Measurements from ENCODE around the gene SELL. TPM values are rescaled to one million over a fixed set of nuclear protein-coding genes. Genes with fewer than 3 reads are reported as not detected.

Gene SELL
- total RNA-seq, 2 experiments from 2014 or later = 0.16 to 2.2 TPM

- no peaks in the 10 kb centered on the region for H3K79me2 ChIP-seq (ENCODE audit: insufficient read depth, low read depth, low read length)
- CTCF ChIA-PET (ENCODE audit: unreplicated experiment) = no interaction called here
- H3K4me2 ChIP-seq (ENCODE audit: low read length) = no peak overlapping the region
- TF ChIP-seq, protein P1, sequence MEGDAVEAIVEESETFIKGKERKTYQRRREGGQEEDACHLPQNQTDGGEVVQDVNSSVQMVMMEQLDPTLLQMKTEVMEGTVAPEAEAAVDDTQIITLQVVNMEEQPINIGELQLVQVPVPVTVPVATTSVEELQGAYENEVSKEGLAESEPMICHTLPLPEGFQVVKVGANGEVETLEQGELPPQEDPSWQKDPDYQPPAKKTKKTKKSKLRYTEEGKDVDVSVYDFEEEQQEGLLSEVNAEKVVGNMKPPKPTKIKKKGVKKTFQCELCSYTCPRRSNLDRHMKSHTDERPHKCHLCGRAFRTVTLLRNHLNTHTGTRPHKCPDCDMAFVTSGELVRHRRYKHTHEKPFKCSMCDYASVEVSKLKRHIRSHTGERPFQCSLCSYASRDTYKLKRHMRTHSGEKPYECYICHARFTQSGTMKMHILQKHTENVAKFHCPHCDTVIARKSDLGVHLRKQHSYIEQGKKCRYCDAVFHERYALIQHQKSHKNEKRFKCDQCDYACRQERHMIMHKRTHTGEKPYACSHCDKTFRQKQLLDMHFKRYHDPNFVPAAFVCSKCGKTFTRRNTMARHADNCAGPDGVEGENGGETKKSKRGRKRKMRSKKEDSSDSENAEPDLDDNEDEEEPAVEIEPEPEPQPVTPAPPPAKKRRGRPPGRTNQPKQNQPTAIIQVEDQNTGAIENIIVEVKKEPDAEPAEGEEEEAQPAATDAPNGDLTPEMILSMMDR (conservative IDR thresholded peaks at IDR 0.05; ENCODE audit: low read length) = no peak
- no peak for TF ChIP-seq EZH2phosphoT487 (IDR thresholded peaks at IDR 0.05; ENCODE audit: borderline replicate concordance, low read depth, low read length)
- no peaks in the 10 kb centered on the region for H3K9me2 ChIP-seq (ENCODE audit: insufficient read depth, low read length)
- no peak for DNase-seq (ENCODE audit: low spot score)
- H4K20me1 ChIP-seq (ENCODE audit: insufficient read depth, low read length) = no peaks in the 10 kb centered on the region
- no peaks in the 10 kb centered on the region for H3K36me3 ChIP-seq (ENCODE audit: insufficient read depth, low read length)
- BruUV-seq (replicated peaks) = no TSS peak
- no peak overlapping the region for H3K4me3 ChIP-seq (ENCODE audit: low read depth, low read length, poor library complexity, severe bottlenecking)
- no peaks in the 10 kb centered on the region for H3K9me3 ChIP-seq (ENCODE audit: low read length)
- H3K4me1 ChIP-seq (ENCODE audit: insufficient read depth, low read length, poor library complexity, severe bottlenecking) = no peaks in the 10 kb centered on the region
- H2AFZ ChIP-seq (ENCODE audit: low read length) = no peak overlapping the region
- intact Hi-C loops (cut with micrococcal nuclease; ENCODE audit: unreplicated experiment) = no loop called here
- H3K27ac ChIP-seq (ENCODE audit: low read depth, low read length, poor library complexity, severe bottlenecking) = no peak overlapping the region
- POLR2A ChIA-PET = no interaction called here
Measured at GRCh38 chr1:169651035-169651434, 60.4 kb downstream of the SELL start.

DNA sequence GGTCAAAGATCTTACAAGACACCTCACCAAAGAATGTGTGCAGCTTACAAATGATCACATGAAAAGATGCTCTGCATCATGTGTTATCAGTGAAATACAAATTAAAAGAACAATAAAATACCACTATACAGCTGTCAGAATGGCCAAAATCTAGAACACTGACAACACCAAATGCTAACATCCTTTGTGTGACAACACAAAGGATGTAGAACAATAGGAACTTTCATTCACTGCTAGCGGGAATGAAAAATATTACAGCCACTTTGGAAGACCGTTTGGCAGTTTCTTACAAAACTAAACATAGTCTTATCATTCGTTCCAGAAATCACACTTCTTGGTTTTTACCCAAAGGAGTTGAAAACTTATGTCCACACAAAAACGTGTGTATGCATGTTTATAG lies 60.9 kb downstream of the SELL start:
- Histone ChIP-seq H3K4me1 (ENCODE audit: insufficient read depth, low read length, poor library complexity, severe bottlenecking) (no peaks in the 10 kb centered on the region), H3K36me3 (ENCODE audit: insufficient read depth, low read length) (no peaks in the 10 kb centered on the region), H3K27ac (ENCODE audit: low read depth, low read length, poor library complexity, severe bottlenecking) (no peak overlapping the region), H3K4me3 (ENCODE audit: low read depth, low read length, poor library complexity, severe bottlenecking) (no peak overlapping the region), H3K79me2 (ENCODE audit: insufficient read depth, low read depth, low read length) (no peaks in the 10 kb centered on the region), H3K9me3 (ENCODE audit: low read length) (no peaks in the 10 kb centered on the region), H3K4me2 (ENCODE audit: low read length) (no peak overlapping the region), H2AFZ (ENCODE audit: low read length) (no peak overlapping the region), H3K9me2 (ENCODE audit: insufficient read depth, low read length) (no peaks in the 10 kb centered on the region), H4K20me1 (ENCODE audit: insufficient read depth, low read length) (no peaks in the 10 kb centered on the region)
- DNase-seq (ENCODE audit: low spot score) = no peak
- ChIA-PET CTCF (ENCODE audit: unreplicated experiment) (no interaction called here), POLR2A (no interaction called here)
- intact Hi-C loops (cut with micrococcal nuclease; ENCODE audit: unreplicated experiment) = no loop called here
- BruUV-seq (replicated peaks) = no TSS peak
- no peak for TF ChIP-seq EZH2phosphoT487 (IDR thresholded peaks at IDR 0.05; ENCODE audit: borderline replicate concordance, low read depth, low read length)
- TF ChIP-seq, protein P1 (conservative IDR thresholded peaks at IDR 0.05; ENCODE audit: low read length) = no peak

GRCh38 chr1:169648709-169649108 lies 62.7 kb downstream of the SELL start:
- H3K4me1 ChIP-seq (ENCODE audit: insufficient read depth, low read length, poor library complexity, severe bottlenecking) = no peaks in the 10 kb centered on the region
- H4K20me1 ChIP-seq (ENCODE audit: insufficient read depth, low read length) = no peaks in the 10 kb centered on the region
- no peaks in the 10 kb centered on the region for H3K79me2 ChIP-seq (ENCODE audit: insufficient read depth, low read depth, low read length)
- CTCF ChIA-PET (ENCODE audit: unreplicated experiment) = no interaction called here
- DNase-seq (ENCODE audit: low spot score) = no peak
- H2AFZ ChIP-seq (ENCODE audit: low read length) = no peak overlapping the region
- H3K36me3 ChIP-seq (ENCODE audit: insufficient read depth, low read length) = no peaks in the 10 kb centered on the region
- H3K4me3 ChIP-seq (ENCODE audit: low read depth, low read length, poor library complexity, severe bottlenecking) = no peak overlapping the region
- TF ChIP-seq, protein P1 (conservative IDR thresholded peaks at IDR 0.05; ENCODE audit: low read length) = no peak
- TF ChIP-seq EZH2phosphoT487 (IDR thresholded peaks at IDR 0.05; ENCODE audit: borderline replicate concordance, low read depth, low read length) = no peak
- no peaks in the 10 kb centered on the region for H3K9me3 ChIP-seq (ENCODE audit: low read length)
- intact Hi-C loops (cut with micrococcal nuclease; ENCODE audit: unreplicated experiment) = no loop called here
- H3K27ac ChIP-seq (ENCODE audit: low read depth, low read length, poor library complexity, severe bottlenecking) = no peak overlapping the region
- POLR2A ChIA-PET = no interaction called here
- no peak overlapping the region for H3K4me2 ChIP-seq (ENCODE audit: low read length)
- no peaks in the 10 kb centered on the region for H3K9me2 ChIP-seq (ENCODE audit: insufficient read depth, low read length)
- BruUV-seq (replicated peaks) = no TSS peak
